Spleen (tissue), 11 donors: ENCODE measurements around the gene MMP15. TPM values are rescaled to one million over a fixed set of nuclear protein-coding genes. Genes with fewer than 3 reads are reported as not detected.

Experiments used
- DNase-seq: peaks from one replicate; pipeline ENCODE4 v3.0.0-alpha.2; 2020
- H3K27ac ChIP-seq, 8 donors: fragments of 200-600 bp; sonication (generic) in 7 of 8; 1 replicate in 4 of 8; 2 replicates in 4 of 8; pipeline versions ENCODE4 v1.5.0 to v1.8.0; 2016 to 2021; ENCODE audit warnings: inconsistent platforms in 4 of 8, mild to moderate bottlenecking in 4 of 8, moderate library complexity in 1 of 8
- H3K27me3 ChIP-seq, 7 donors: fragments of 200-600 bp; sonication (generic) in 6 of 7; replicated peaks in 1 of 7; 1 replicate in 4 of 7; 2 replicates in 3 of 7; pipeline versions ENCODE4 v1.5.0 to v1.8.0; 2016 to 2021; ENCODE audit warnings: inconsistent platforms in 3 of 7, mild to moderate bottlenecking in 1 of 7
- H3K36me3 ChIP-seq, 6 donors: fragments of 200-600 bp; sonication (generic) in 5 of 6; 1 replicate in 4 of 6; 2 replicates in 2 of 6; pipeline versions ENCODE4 v1.5.0 to v1.8.0; 2016 to 2021; ENCODE audit warnings: inconsistent platforms in 2 of 6
- H3K4me1 ChIP-seq, 6 donors: fragments of 200-600 bp; sonication (generic) in 5 of 6; 1 replicate in 3 of 6; 2 replicates in 3 of 6; pipeline versions ENCODE4 v1.5.0 to v1.8.0; 2016 to 2021; ENCODE audit warnings: inconsistent platforms in 3 of 6
- H3K4me3 ChIP-seq, 8 donors: fragments of 200-600 bp; sonication (generic) in 7 of 8; 1 replicate in 4 of 8; 2 replicates in 4 of 8; pipeline versions ENCODE4 v1.5.0 to v1.8.0; 2016 to 2021; ENCODE audit warnings: inconsistent platforms in 4 of 8, mild to moderate bottlenecking in 4 of 8, moderate library complexity in 2 of 8
- H3K9me3 ChIP-seq, 8 donors: fragments of 200-600 bp; sonication (generic) in 7 of 8; 1 replicate in 4 of 8; 2 replicates in 4 of 8; pipeline versions ENCODE4 v1.5.0 to v1.8.0; 2016 to 2021; ENCODE audit warnings: inconsistent platforms in 4 of 8
- CTCF ChIP-seq, 11 experiments: fragments of 200-600 bp in 7 of 11; fragments of 450-650 bp in 4 of 11; sonication (generic) in 4 of 11; IDR thresholded peaks in 8 of 11; conservative IDR thresholded peaks in 3 of 11; 1 replicate in 7 of 11; 2 replicates in 4 of 11; pipeline versions ENCODE4 v1.4.0 to v1.8.0; 2016 to 2021; ENCODE audit warnings: antibody characterized with exemption in 11 of 11, inconsistent platforms in 4 of 11, mild to moderate bottlenecking in 1 of 11
- POLR2A ChIP-seq, 3 donors: fragments of 450-650 bp; IDR thresholded peaks; one replicate each; pipeline ENCODE4 v1.5.1; 2017; ENCODE audit warnings: antibody characterized with exemption in 3 of 3, mild to moderate bottlenecking in 1 of 3
- POLR2AphosphoS5 ChIP-seq, 3 donors: sonication (generic); formaldehyde crosslinking; IDR thresholded peaks; one replicate each; pipeline ENCODE4 v1.5.1; 2017; ENCODE audit warnings: antibody characterized with exemption in 3 of 3
- WGBS, 5 donors: extraction: QIAGEN DNeasy Blood & Tissue Kit in 3 of 5; methylation state at CpG; one replicate each; pipeline versions ENCODE4 v1.1.5 to v1.1.7; 2013 to 2018; 5-methylcytosine and 5-hydroxymethylcytosine counted together
- intact Hi-C: fragments of 100-400 bp; cut with DNase I; formaldehyde crosslinking; loops from one replicate; pipeline ENCODE4 v1.15.0; 2023; ENCODE audit warnings: low total_unique reads
- polyA plus RNA-seq, 3 donors: library from polyadenylated mRNA; stranded (reverse); fragments of 200-250 nt; gene quantifications; one replicate each; pipeline ENCODE4 v1.2.1, GENCODE V29; 2013
- total RNA-seq, 7 donors: library from RNA; depleted of rRNA in 3 of 7; stranded (reverse); fragments of >200 nt in 3 of 7; fragmentation: NEBNext Ultra II Directional in 4 of 7; extraction: Animal tissue kit (Norgen Biotek cat#: 25700) in 4 of 7; gene quantifications; one replicate each; pipeline versions ENCODE4 v1.1.0 to v1.2.1, GENCODE V29; 2016 to 2021
- donor health status: healthy with polysubstance abuse.
- donor health status: DM: no; HTN: no; CAD: no; lungs with moderate emphysema.
- donor health status: DM: no; HTN: no; CAD: no.
- donor health status: Bipolar disorder and iron deficiency.
- donor health status: healthy.
- donor health status: DM: no; HTN: no; CAD: no.
- donor health status: DM: yes; HTN: yes; CAD: no.

Gene MMP15
- total and polyA plus RNA-seq, 10 donors = 2.3 to 24.2 (median 14.0) TPM

- Histone ChIP-seq H3K27me3 (no peaks in the 10 kb centered on the region), H3K27ac (peak overlapping the region in 3 of 8 donors; percentile 15 to 83 (median 72)), H3K4me3 (no peak overlapping the region), H3K9me3 (no peaks in the 10 kb centered on the region), H3K36me3 (peaks cover 0 to 50% (median 0%) of the 10 kb centered on the region in 6 donors), H3K4me1 (peaks cover 8 to 76% (median 34%) of the 10 kb centered on the region in 6 donors)
- TF ChIP-seq POLR2A (IDR thresholded peaks at IDR 0.05) (no peak), CTCF (IDR thresholded peaks at IDR 0.05 in 8 of 11, conservative IDR thresholded peaks at IDR 0.05 in 3 of 11) (no peak), POLR2AphosphoS5 (IDR thresholded peaks at IDR 0.05) (no peak)
- DNase-seq = no peak
- intact Hi-C loops = no loop called here
- WGBS, 5 donors = 87 to 93% (median 90%) methylated on average over 29 to 31 of the region's 31 CpGs
Observed at GRCh38 chr16:58045096-58045495, 19.5 kb downstream of the MMP15 start.

DNA sequence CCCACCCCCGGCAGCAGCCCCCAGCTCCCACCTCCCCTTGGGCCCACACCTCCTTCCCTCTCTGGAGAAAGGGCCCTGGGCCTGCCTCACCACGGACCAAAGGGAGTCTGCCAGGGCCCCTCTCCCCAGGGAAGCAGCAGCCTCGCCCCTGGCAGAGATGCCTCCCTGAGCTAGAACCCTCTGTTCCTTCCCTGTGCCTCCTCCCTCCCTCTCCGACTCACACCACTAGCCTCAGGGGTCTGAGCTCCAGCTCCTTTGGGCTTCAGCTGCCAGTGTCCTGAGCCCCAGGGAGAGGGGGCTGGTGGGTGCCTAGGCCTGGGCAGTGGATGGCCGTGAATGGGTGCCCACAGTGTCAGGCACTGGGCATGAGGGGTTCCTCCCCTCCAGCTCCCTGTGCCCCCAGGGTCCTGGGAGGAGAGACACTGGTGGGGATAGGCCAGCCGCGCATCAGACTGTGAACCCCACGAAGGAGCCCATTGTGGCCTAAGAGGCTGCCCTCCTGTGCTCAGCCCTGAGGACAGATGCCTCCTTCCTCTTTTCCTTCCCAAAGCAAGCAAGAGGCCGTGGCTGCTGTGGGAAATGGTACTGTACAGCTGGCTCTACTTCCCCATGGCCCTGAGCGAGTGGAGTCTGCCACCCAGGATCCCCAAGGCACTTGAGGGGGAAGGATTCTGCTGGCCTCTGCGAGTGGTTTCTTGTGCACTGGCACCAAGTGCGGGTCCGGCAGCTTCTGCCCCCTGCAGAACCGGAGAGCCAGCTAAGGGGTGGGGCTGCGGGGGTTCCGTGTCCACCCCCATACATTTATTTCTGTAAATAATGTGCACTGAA is 20.7 kb downstream of the MMP15 start:
- Histone ChIP-seq H3K36me3 (peaks cover 0 to 38% (median 0%) of the 10 kb centered on the region in 6 donors), H3K4me1 (peaks cover 8 to 73% (median 34%) of the 10 kb centered on the region in 6 donors), H3K4me3 (no peak overlapping the region), H3K27ac (peak overlapping the region in 5 of 8 donors; percentile 63 to 83 (median 72)), H3K27me3 (no peaks in the 10 kb centered on the region), H3K9me3 (no peaks in the 10 kb centered on the region)
- no peak for DNase-seq
- no peak for TF ChIP-seq POLR2AphosphoS5 (IDR thresholded peaks at IDR 0.05)
- TF ChIP-seq POLR2A (IDR thresholded peaks at IDR 0.05) = no peak
- TF ChIP-seq CTCF (IDR thresholded peaks at IDR 0.05 in 8 of 11, conservative IDR thresholded peaks at IDR 0.05 in 3 of 11) = no peak
- intact Hi-C loops = no loop called here
- WGBS, 5 donors = 58 to 77% (median 62%) methylated on average over 12 to 16 of the region's 16 CpGs

DNA sequence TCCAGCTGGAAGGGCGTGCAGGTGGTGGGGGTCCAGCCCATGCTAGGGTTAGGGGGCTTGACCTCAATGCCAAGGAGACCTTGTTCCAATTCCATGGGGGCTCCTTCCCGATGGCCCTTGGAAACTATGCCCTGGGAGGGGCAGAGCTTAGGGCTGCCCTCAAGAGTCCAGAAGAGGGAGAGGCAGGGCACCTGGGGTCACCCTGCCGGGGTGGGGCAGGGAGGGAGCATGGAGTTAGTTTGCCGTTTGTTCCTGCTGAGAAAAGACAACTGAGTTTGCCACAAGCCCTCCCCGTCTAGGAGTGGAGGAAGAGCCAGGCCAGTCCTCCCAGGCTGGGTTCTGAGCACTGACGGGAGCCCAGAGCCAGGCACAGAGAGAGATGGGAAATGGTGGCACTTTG is 21.4 kb downstream of the MMP15 start:
- TF ChIP-seq POLR2AphosphoS5 (IDR thresholded peaks at IDR 0.05) (no peak), CTCF (IDR thresholded peaks at IDR 0.05 in 8 of 11, conservative IDR thresholded peaks at IDR 0.05 in 3 of 11) (no peak)

More for the DNA sequence above, 21.4 kb downstream of the MMP15 start:
- peak overlapping the region in 7 of 8 donors; percentile 48 to 83 (median 69) for H3K27ac ChIP-seq
- intact Hi-C loops = no loop called here
- no peak for DNase-seq
- 65 to 79% (median 68%) methylated on average over 5 to 6 of the region's 6 CpGs for WGBS, 5 donors
- H3K27me3 ChIP-seq = no peaks in the 10 kb centered on the region
- H3K4me1 ChIP-seq = peaks cover 8 to 73% (median 34%) of the 10 kb centered on the region in 6 donors
- no peak overlapping the region for H3K4me3 ChIP-seq
- no peaks in the 10 kb centered on the region for H3K9me3 ChIP-seq
- peaks cover 0 to 32% (median 0%) of the 10 kb centered on the region in 6 donors for H3K36me3 ChIP-seq
